Stimulated activated memory B cell treated with anti-CD40 and anti-IgM and Interleukin-4, amounts not matched to agents 10 μg/mL and 1 μg/mL and 100 μg/mL, for 72 hours (primary cell): ENCODE results near the gene SLC66A2.
A peak's percentile ranks its signal among the peaks of the same experiment; 100 is the strongest.

Source experiments
- ATAC-seq: fragments of 150-1000 bp; cut with Tn5 transposase; 2 replicates; pipeline ENCODE4 v1.10.0; 2021
- H3K27ac Mint-ChIP-seq: one replicate; pipeline ENCODE4 v1.8.0; 2022; ENCODE audit warnings: mild to moderate bottlenecking, mixed read lengths
- H3K27me3 Mint-ChIP-seq: one replicate; pipeline ENCODE4 v1.8.0; 2022; ENCODE audit warnings: mixed read lengths
- H3K36me3 Mint-ChIP-seq: one replicate; pipeline ENCODE4 v1.8.0; 2022; ENCODE audit warnings: mixed read lengths
- H3K4me1 Mint-ChIP-seq: one replicate; pipeline ENCODE4 v1.8.0; 2022; ENCODE audit warnings: mixed read lengths
- H3K4me3 Mint-ChIP-seq: one replicate; pipeline ENCODE4 v1.8.0; 2022; ENCODE audit warnings: mild to moderate bottlenecking, moderate library complexity, mixed read lengths
- H3K9me3 Mint-ChIP-seq: one replicate; pipeline ENCODE4 v1.8.0; 2022; ENCODE audit warnings: mixed read lengths

SLC66A2 gene

DNA sequence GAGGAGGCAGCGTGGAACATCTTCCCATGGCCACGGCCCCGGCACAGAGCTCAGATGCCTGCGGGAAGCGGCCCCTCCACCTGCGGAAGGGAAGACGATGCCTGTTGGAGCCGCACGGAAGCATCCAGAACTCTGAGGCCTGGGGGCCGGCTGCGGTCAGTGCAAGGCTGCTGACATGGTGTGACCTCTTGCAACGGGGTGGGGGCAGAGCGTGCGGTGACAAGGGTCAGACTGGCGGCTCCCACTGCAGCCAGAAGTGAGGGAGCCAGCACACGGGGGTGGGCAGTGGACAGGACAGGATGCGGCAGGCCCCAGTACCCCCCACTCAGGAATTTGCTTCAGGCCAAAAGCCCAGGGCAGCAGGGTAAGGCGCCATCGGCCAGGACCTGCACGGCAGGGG is 48.8 kb downstream of the SLC66A2 start:
- no peaks in the 10 kb centered on the region for H3K27me3 Mint-ChIP-seq
- no peak for ATAC-seq
- H3K4me1 Mint-ChIP-seq: no peaks in the 10 kb centered on the region
- H3K27ac Mint-ChIP-seq: no peak overlapping the region
- H3K36me3 Mint-ChIP-seq: peaks cover 41% of the 10 kb centered on the region
- H3K9me3 Mint-ChIP-seq: peaks cover 7% of the 10 kb centered on the region
- H3K4me3 Mint-ChIP-seq: no peak overlapping the region

DNA sequence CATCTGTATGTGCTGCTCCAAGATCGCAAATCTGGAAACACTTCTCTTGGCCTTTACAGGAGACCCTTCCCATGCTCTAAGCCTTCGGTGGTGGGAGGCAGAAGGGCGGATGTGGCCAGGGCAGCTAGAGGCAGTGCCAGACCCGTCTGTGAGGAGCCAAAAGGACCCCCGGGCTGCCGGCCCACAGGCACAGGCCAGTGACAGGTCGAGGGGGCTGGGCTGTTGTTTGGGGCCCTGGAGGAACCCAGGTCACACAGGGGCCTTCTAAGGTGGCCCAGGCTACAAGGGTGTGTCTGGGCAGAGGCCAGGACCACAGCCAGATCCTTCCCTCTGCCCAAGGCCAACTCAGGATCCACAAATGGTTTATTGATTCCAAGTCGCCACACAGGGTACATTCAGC is 49.4 kb downstream of the SLC66A2 start:
- H3K4me3 Mint-ChIP-seq: no peak overlapping the region
- no peaks in the 10 kb centered on the region for H3K27me3 Mint-ChIP-seq
- peaks cover 43% of the 10 kb centered on the region for H3K36me3 Mint-ChIP-seq
- peaks cover 12% of the 10 kb centered on the region for H3K9me3 Mint-ChIP-seq
- H3K27ac Mint-ChIP-seq: no peak overlapping the region
- H3K4me1 Mint-ChIP-seq: no peaks in the 10 kb centered on the region
- ATAC-seq: no peak

DNA sequence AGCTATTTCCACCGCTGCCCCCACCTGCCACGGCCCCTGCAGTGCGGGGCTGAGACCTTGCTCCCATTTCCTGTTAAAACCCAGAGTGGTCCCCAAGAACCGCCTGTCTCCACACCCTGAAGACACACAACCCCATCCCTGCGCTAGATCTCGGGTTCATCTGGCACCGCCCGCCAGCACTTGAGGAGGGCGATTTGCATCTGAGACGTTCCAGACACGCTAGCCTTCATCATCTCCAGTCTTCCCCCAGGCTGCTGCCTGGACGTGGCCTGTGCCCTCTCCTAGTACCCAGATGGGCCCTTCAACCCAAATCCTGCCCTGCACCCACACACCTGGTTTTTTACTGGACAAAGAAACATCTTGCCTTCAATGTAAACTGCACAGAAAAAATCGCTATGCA is 49.8 kb downstream of the SLC66A2 start:
- Mint-ChIP-seq H3K27ac (no peak overlapping the region), H3K9me3 (peaks cover 16% of the 10 kb centered on the region), H3K27me3 (no peaks in the 10 kb centered on the region)

DNA sequence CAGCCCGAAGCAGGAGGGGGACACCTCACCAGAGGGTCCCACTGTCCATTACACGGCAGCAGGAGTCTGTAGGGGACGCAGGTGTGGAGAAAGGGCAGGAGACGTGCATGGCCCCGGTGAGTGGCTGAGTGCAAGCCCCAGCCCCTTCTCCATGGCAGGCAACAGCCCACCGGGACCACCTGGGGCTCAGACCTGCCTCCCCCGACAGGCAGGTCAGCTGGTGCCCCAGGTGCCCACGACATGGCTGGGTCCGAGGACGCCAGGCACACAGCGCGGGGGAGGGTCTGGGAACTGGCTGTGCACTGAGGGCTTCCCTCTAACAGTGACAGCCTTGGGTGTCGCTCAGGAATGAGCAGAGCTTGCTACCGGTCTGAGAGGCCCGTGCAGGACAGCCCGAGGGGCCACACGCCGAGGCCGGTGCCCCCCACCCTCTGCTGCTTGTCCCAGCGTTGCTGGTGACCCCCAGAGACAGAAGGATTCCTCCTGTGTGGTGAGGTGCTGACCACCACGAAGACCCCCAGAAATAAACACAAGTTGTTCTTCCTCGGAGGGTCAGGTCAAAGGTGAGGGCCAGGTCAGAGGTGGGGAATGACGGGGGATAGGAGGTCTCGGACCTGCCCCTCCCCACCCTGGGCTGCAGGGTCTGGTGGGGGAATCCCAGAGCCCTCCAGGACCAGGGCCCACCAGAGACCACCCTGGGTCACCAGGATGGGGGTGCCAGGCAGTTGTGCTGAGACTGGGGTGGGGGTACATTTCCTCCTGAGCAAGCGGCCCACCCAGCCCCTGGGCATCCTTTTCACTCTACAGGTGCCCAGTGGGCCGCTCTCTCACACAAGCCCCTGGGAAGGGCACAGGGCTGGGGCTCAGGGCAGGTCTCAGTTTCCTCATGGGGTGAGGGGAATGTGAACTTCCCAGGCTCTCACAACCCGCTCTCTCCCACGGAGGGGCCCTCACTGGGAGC is 50.6 kb downstream of the SLC66A2 start:
- ATAC-seq: peak; percentile 10
- no peak overlapping the region for H3K4me3 Mint-ChIP-seq
- no peaks in the 10 kb centered on the region for H3K27me3 Mint-ChIP-seq
- H3K36me3 Mint-ChIP-seq: peaks cover 47% of the 10 kb centered on the region
- H3K4me1 Mint-ChIP-seq: no peaks in the 10 kb centered on the region
- no peak overlapping the region for H3K27ac Mint-ChIP-seq
- H3K9me3 Mint-ChIP-seq: peaks cover 18% of the 10 kb centered on the region

More for the DNA sequence above, 49.8 kb downstream of the SLC66A2 start:
- no peaks in the 10 kb centered on the region for H3K4me1 Mint-ChIP-seq
- no peak for ATAC-seq
- H3K36me3 Mint-ChIP-seq: peaks cover 47% of the 10 kb centered on the region
- no peak overlapping the region for H3K4me3 Mint-ChIP-seq

DNA sequence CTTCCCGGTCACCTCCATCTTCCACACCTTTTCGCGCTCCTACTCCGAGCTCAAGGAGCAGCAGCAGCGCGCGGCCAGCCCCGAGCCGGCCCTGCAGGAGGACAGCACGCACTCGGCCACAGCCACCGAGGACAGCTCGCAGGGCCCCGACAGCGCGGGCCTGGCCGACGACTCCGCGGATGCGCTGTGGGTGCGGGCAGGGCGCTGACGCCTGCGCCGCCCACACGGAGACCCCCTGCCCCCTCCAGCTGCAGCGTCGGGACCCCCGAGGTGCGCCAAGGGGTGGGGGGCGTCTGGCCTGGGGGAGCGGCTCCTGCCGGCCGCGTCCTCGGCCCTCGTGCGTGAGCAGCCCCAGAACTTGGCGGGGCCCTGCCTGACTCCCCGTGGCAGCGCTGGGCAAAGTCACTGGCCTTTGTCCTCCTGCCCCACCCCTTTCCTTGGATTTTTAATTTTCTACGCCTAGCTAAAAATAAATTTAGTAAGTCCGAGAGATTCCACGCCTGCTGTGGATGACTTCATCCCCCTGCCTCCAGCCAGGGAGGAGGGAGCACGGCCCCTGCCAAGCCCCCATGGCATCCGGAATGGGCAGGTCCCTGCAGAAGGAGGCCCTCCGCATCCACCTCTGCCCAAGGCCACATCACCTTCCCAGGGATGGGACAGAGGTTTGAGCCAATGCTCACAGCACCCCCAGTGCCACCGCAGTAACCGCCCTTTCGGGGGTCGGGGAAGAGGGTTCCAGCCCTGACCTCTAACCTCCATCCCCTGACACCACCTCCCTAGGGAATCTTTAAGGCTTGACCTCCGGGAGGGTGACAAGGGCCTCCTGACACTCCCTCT is 51.6 kb downstream of the SLC66A2 start:
- H3K36me3 Mint-ChIP-seq: peaks cover 47% of the 10 kb centered on the region
- H3K4me1 Mint-ChIP-seq: no peaks in the 10 kb centered on the region
- peaks cover 28% of the 10 kb centered on the region for H3K9me3 Mint-ChIP-seq
- H3K27me3 Mint-ChIP-seq: no peaks in the 10 kb centered on the region
- ATAC-seq: peak; percentile 18
- no peak overlapping the region for H3K4me3 Mint-ChIP-seq
- no peak overlapping the region for H3K27ac Mint-ChIP-seq

DNA sequence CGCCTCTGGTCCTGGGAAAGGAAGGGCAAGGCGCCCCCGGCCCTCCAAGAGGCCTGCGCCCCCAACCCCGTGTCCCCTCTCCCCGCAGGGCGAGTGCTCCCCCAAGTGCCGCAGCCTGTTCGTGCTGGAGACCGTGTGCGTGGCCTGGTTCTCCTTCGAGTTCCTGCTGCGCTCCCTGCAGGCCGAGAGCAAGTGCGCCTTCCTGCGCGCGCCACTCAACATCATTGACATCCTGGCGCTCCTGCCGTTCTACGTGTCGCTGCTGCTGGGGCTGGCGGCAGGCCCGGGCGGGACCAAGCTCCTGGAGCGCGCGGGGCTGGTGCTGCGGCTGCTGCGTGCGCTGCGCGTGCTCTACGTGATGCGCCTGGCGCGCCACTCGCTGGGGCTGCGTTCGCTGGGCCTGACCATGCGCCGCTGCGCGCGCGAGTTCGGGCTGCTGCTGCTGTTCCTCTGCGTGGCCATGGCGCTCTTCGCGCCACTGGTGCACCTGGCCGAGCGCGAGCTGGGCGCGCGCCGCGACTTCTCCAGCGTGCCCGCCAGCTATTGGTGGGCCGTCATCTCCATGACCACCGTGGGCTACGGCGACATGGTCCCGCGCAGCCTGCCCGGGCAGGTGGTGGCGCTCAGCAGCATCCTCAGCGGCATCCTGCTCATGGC is 52.4 kb downstream of the SLC66A2 start:
- Mint-ChIP-seq H3K27me3 (no peaks in the 10 kb centered on the region), H3K9me3 (peaks cover 35% of the 10 kb centered on the region), H3K27ac (no peak overlapping the region), H3K4me3 (no peak overlapping the region), H3K36me3 (peaks cover 44% of the 10 kb centered on the region), H3K4me1 (no peaks in the 10 kb centered on the region)
- no peak for ATAC-seq

DNA sequence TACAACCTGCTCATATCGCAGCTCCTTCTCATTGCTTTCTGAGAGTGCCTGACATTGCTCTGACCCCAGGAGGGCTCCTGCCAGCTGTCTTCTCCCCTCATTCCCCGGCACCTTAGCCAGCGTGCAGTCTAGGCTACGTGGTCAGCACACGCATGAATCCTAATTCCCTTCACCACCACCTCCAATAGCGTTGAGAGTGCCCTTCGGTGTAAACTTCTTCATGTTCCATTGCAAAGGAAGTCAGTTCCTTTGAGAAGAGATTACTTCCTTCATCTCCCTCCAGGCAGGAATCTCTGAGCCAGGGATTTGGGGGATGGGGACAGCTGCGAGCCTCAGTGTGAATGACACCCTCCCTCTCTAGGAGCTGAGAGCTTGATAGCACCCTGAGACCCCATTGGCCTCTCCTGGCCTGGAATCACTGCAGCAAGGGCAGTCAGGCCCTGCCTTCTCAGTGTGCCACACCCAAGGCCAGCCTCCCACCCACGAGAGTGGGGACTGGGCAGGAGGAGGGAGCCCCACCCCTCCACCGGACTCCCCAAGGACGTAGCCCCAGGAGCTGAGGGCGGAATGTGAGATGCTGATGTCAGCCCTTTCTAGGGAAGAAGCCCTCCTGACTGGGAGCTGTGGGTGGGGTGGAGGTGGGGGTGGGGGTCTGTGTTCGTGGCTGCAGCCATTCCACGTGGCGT is 53.4 kb downstream of the SLC66A2 start:
- no peaks in the 10 kb centered on the region for H3K27me3 Mint-ChIP-seq
- no peaks in the 10 kb centered on the region for H3K4me1 Mint-ChIP-seq
- peaks cover 39% of the 10 kb centered on the region for H3K36me3 Mint-ChIP-seq
- H3K27ac Mint-ChIP-seq: no peak overlapping the region
- peaks cover 45% of the 10 kb centered on the region for H3K9me3 Mint-ChIP-seq
- ATAC-seq: no peak
- no peak overlapping the region for H3K4me3 Mint-ChIP-seq

DNA sequence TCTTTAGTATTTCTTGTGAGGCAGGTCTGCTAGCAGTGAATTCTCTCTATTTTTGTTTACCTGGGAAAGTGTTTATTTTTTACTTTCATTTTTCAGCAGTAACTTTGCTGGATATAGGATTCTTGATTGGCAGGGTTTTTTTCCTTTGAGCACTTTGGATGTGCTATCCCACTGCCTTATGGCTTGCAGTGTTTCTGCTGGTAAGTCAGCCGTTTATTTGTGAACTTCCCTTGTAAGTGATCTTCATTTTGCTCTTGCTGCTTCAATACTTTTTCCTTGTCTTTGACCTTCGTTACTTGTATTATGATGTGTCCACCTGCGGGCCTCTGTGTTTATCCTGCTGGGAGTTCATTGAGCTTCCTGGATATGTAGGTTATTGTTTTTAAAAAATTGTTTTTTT is 54.7 kb downstream of the SLC66A2 start:
- H3K9me3 Mint-ChIP-seq: peaks cover 55% of the 10 kb centered on the region
- H3K36me3 Mint-ChIP-seq: peaks cover 25% of the 10 kb centered on the region
- no peak for ATAC-seq

DNA sequence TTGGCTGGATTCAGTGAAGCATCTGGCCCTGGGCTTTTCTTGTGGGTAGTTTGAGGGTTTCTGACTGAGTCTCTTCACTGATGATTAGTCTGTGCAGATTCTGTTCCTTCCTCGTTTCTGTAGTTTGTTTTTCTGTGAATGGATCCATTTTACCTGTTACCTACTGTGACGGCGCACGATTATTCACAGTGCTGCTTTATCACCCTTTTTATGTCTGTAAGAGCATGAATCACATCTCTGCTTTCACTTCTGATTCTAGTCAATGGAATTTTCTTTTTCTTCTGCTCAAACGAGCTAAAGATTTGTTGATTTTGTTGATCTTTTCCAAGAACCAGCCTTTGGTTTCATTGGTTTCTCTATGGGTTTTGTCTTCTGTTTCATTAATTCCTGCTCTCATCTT is 60.8 kb downstream of the SLC66A2 start:
- Mint-ChIP-seq H3K4me3 (no peak overlapping the region), H3K9me3 (peaks cover 62% of the 10 kb centered on the region), H3K4me1 (no peaks in the 10 kb centered on the region)

More for the DNA sequence above, 54.7 kb downstream of the SLC66A2 start:
- H3K27me3 Mint-ChIP-seq: no peaks in the 10 kb centered on the region
- H3K4me3 Mint-ChIP-seq: no peak overlapping the region
- H3K4me1 Mint-ChIP-seq: no peaks in the 10 kb centered on the region
- H3K27ac Mint-ChIP-seq: no peak overlapping the region

DNA sequence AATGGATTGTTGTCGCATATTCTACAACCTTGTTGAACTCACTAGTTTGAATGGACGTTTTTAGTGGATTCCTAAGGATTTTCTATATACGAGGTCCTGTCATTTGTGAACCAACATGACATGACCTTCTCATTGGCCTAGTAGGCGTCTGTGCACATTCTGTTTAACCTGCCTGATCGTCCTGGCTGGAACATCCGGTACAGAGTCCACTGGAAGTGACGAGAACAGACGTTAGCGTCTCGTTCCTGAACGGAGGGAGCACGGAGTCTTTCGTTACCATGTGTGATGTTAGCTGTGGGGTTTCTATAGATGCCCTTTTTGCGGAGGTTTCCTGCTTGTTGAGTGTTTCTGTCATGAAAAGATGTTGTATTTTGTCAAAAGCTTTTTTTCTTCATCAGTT is 61.9 kb downstream of the SLC66A2 start:
- H3K36me3 Mint-ChIP-seq: no peaks in the 10 kb centered on the region
- H3K4me1 Mint-ChIP-seq: no peaks in the 10 kb centered on the region
- no peak overlapping the region for H3K27ac Mint-ChIP-seq
- ATAC-seq: no peak
- H3K9me3 Mint-ChIP-seq: peaks cover 51% of the 10 kb centered on the region
- H3K27me3 Mint-ChIP-seq: no peaks in the 10 kb centered on the region
- no peak overlapping the region for H3K4me3 Mint-ChIP-seq

More for the DNA sequence above, 60.8 kb downstream of the SLC66A2 start:
- no peak for ATAC-seq
- Mint-ChIP-seq H3K27ac (no peak overlapping the region), H3K36me3 (no peaks in the 10 kb centered on the region), H3K27me3 (no peaks in the 10 kb centered on the region)

DNA sequence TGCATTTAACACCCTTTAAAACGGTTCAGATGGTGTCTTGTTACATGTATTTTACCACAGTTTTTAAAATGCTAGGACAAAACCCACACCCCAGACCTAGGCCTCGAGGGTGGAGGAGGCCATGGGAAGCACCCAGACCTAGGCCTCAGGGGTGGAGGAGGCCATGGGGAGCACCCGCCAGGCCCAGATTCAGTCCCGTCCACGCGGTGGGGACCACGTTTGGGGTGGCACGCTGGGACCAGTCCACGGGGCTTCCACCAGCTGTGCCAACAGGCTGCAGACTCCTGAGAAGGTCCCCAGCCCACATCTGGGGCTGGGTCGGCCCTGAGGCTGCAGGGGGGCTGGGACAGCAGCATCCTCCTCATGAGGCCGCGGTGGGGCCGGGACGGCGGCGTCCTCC is 63.4 kb downstream of the SLC66A2 start:
- H3K27me3 Mint-ChIP-seq: no peaks in the 10 kb centered on the region
- H3K27ac Mint-ChIP-seq: no peak overlapping the region
- H3K4me1 Mint-ChIP-seq: no peaks in the 10 kb centered on the region
- H3K36me3 Mint-ChIP-seq: no peaks in the 10 kb centered on the region
- H3K4me3 Mint-ChIP-seq: no peak overlapping the region
- no peak for ATAC-seq
- peaks cover 36% of the 10 kb centered on the region for H3K9me3 Mint-ChIP-seq

DNA sequence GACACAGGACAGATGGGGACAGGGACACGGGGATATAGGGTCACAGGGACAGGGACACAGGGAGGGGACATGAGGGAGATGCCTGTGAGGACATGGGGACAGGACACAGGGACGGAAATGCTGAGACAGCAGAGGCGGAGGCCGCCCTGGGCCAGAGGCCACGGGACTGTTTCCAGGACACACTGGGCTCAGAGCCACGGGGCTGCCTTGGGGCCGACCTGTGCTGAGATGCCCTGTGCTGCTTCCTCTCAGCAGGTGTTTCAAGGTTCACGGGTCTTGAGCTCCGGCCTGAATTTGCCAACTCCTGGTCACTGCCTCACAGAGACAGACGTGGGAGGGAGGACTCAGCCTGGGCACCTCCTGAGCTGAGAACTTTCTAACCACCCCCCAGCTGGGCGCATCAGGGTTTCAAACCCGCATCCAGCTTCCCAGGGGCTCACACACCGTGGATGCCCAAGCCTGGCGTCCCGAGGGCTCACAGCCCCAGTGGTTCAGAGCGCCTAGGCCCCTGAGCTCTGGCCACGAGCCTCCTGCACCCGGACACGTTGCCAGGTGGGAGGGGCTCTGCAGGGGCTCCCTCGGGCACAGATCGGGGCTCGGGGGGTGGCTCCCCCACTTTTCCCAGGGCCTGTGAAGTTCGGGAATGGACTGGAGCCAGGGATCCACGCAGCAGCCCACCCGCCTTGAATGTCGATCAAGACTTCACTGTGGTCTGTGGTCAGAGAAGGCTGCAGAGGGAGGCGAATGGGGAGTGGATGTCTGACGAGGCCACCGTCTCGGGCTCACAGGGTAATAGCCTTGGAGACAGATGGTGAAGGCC is 64.1 kb downstream of the SLC66A2 start:
- no peak overlapping the region for H3K27ac Mint-ChIP-seq
- peaks cover 30% of the 10 kb centered on the region for H3K9me3 Mint-ChIP-seq
- H3K27me3 Mint-ChIP-seq: no peaks in the 10 kb centered on the region
- H3K4me1 Mint-ChIP-seq: no peaks in the 10 kb centered on the region
- no peaks in the 10 kb centered on the region for H3K36me3 Mint-ChIP-seq
- H3K4me3 Mint-ChIP-seq: no peak overlapping the region
- ATAC-seq: no peak

DNA sequence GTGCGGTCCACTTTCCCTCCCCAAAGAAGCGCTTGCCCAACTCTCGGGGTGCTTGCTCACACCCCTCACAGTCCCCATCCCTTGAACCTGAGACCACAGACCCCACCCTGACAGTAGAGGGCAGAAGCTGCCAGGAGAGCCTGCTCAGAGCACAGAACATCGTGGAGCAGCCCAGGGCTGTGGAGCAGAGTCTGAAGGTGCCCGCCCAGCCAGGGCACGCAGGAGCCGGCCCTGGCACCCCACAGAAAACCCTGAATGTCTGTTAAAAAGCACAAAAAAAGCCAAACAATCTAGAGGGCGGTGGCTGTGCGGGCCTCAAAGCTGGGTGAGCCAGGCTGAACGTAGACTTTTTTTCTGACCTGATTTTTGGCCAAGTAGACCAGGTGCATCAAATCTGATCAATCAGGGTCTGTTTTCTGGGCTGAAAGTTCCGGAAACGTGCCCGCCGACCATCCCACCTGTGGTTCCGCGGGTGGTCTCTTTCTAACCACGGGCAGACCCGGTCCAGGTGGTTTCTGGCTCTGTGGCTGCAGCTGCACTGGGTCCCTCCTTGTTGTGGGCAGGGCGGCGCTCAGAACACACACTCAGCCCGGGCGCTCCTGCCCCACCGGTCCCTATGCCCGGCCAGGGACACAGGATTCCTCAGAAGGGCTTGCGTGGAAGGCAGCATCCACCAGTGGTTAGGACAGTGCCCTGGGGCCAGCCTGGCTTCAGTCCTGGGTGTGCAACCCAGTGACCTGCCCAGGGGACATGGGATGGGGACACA is 66.3 kb downstream of the SLC66A2 start:
- Mint-ChIP-seq H3K4me3 (no peak overlapping the region), H3K27me3 (no peaks in the 10 kb centered on the region), H3K4me1 (no peaks in the 10 kb centered on the region), H3K27ac (no peak overlapping the region), H3K9me3 (peaks cover 10% of the 10 kb centered on the region), H3K36me3 (no peaks in the 10 kb centered on the region)
- peak; percentile 39 for ATAC-seq
